Right atrium auricular region (tissue), 2 donors: Measurements from ENCODE around the gene GPX2. TPM values are rescaled to one million over a fixed set of nuclear protein-coding genes. Genes with fewer than 3 reads are reported as not detected.

Source experiments
- DNase-seq: peaks from one replicate; pipeline ENCODE4 v3.0.0-alpha.2; 2019; ENCODE audit warnings: low spot score
- H3K27ac ChIP-seq, 2 donors: fragments of 200-600 bp; sonication (generic); 1 replicate in 1 of 2; 2 replicates in 1 of 2; pipeline ENCODE4 v1.5.1; 2016 to 2019
- H3K27me3 ChIP-seq, 2 donors: fragments of 200-600 bp; sonication (generic); one replicate each; pipeline versions ENCODE4 v1.5.1 to v1.6.0; 2017 to 2019
- H3K36me3 ChIP-seq: fragments of 200-600 bp; sonication (generic); one replicate; pipeline ENCODE4 v1.5.1; 2016
- H3K4me1 ChIP-seq, 2 donors: fragments of 200-600 bp; sonication (generic); one replicate each; pipeline versions ENCODE4 v1.5.1 to v1.6.0; 2017 to 2019
- H3K4me3 ChIP-seq, 2 donors: fragments of 200-600 bp; sonication (generic); 1 replicate in 1 of 2; 2 replicates in 1 of 2; pipeline ENCODE4 v1.5.1; 2017 to 2019; ENCODE audit warnings: mild to moderate bottlenecking in 1 of 2, moderate library complexity in 1 of 2
- H3K9me3 ChIP-seq, 2 donors: fragments of 200-600 bp; sonication (generic); one replicate each; pipeline ENCODE4 v1.5.1; 2019
- CTCF ChIP-seq, 2 donors: fragments of 200-600 bp; sonication (generic); IDR thresholded peaks; one replicate each; pipeline ENCODE4 v1.5.1; 2019; ENCODE audit warnings: antibody characterized with exemption in 2 of 2
- total RNA-seq, 2 donors: library from RNA; depleted of rRNA; stranded (reverse); fragments of >200 nt; gene quantifications; one replicate each; pipeline ENCODE4 v1.1.0, GENCODE V29; 2016

Gene GPX2
- total RNA-seq, 2 donors from 2014 or later, result not detected

- H3K4me1 ChIP-seq, result peaks cover 0 to 34% of the 10 kb centered on the region in 2 donors
- peaks cover 39% of the 10 kb centered on the region for H3K36me3 ChIP-seq
- no peaks in the 10 kb centered on the region for H3K27me3 ChIP-seq
- no peak for TF ChIP-seq CTCF (IDR thresholded peaks at IDR 0.05)
- no peak overlapping the region for H3K4me3 ChIP-seq
- H3K27ac ChIP-seq, result peak overlapping the region in 1 of 2 donors; percentile 76
- no peak for DNase-seq
- H3K9me3 ChIP-seq, result no peaks in the 10 kb centered on the region
These were observed 11.4 kb downstream of the GPX2 start for GRCh38 chr14:64931123-64931522.

- peaks cover 45% of the 10 kb centered on the region for H3K36me3 ChIP-seq
- DNase-seq, result no peak
- no peaks in the 10 kb centered on the region for H3K9me3 ChIP-seq
- no peaks in the 10 kb centered on the region for H3K27me3 ChIP-seq
- peaks cover 0 to 31% of the 10 kb centered on the region in 2 donors for H3K4me1 ChIP-seq
- H3K27ac ChIP-seq, result peak overlapping the region; percentile 40 to 76
- no peak for TF ChIP-seq CTCF (IDR thresholded peaks at IDR 0.05)
- H3K4me3 ChIP-seq, result no peak overlapping the region
These were observed 12.3 kb downstream of the GPX2 start for GRCh38 chr14:64930085-64930843.

- peaks cover 0 to 18% of the 10 kb centered on the region in 2 donors for H3K4me1 ChIP-seq
- H3K4me3 ChIP-seq, result no peak overlapping the region
- H3K27ac ChIP-seq, result peak overlapping the region in 1 of 2 donors; percentile 76
- H3K9me3 ChIP-seq, result no peaks in the 10 kb centered on the region
- no peak for TF ChIP-seq CTCF (IDR thresholded peaks at IDR 0.05)
- H3K27me3 ChIP-seq, result no peaks in the 10 kb centered on the region
- DNase-seq, result no peak
- H3K36me3 ChIP-seq, result peaks cover 57% of the 10 kb centered on the region
These were observed 13.6 kb downstream of the GPX2 start for GRCh38 chr14:64929014-64929359.

GRCh38 chr14:64928239-64929013, 14.1 kb downstream of the GPX2 start:
- no peak for TF ChIP-seq CTCF (IDR thresholded peaks at IDR 0.05)
- Histone ChIP-seq H3K27me3 (no peaks in the 10 kb centered on the region), H3K36me3 (peaks cover 52% of the 10 kb centered on the region), H3K4me1 (peaks cover 0 to 18% of the 10 kb centered on the region in 2 donors), H3K27ac (peak overlapping the region in 1 of 2 donors; percentile 4), H3K4me3 (no peak overlapping the region), H3K9me3 (no peaks in the 10 kb centered on the region)
- DNase-seq, result no peak

GRCh38 chr14:64927031-64927430, 15.5 kb downstream of the GPX2 start:
- peaks cover 47% of the 10 kb centered on the region for H3K36me3 ChIP-seq
- DNase-seq, result no peak
- H3K4me1 ChIP-seq, result peaks cover 0 to 18% of the 10 kb centered on the region in 2 donors
- H3K4me3 ChIP-seq, result no peak overlapping the region
- no peak for TF ChIP-seq CTCF (IDR thresholded peaks at IDR 0.05)
- H3K27me3 ChIP-seq, result no peaks in the 10 kb centered on the region
- no peak overlapping the region for H3K27ac ChIP-seq
- H3K9me3 ChIP-seq, result no peaks in the 10 kb centered on the region
